ENCODE measurements around the gene KRCC1. TPM values are rescaled to one million over a fixed set of nuclear protein-coding genes. Genes with fewer than 3 reads are reported as not detected.

Gene KRCC1
- total and polyA plus RNA-seq, 9 of the 15 experiments (the other 6 are each of a cell fraction or from before 2014, with no cell fraction given) = 1.9 to 6.0 (median 2.2) TPM

- TF ChIP-seq RERE (CRISPR knock-in tag; IDR thresholded peaks at IDR 0.05; ENCODE audit: borderline replicate concordance) (no peak), TRIM24 (IDR thresholded peaks at IDR 0.05) (peak; percentile 49 to 76; a peak in 3 of 4 replicates), DEAF1 (CRISPR knock-in tag; IDR thresholded peaks at IDR 0.05) (no peak), RFX1 (IDR thresholded peaks at IDR 0.05) (no peak), CREB1 (IDR thresholded peaks at IDR 0.05) (no peak), CREB1 (CRISPR knock-in tag; IDR thresholded peaks at IDR 0.05) (no peak), ZBTB2 (IDR thresholded peaks at IDR 0.05) (0 out of 2 replicates have a peak, but pooled peaks have one; percentile 64), ZNF316 (IDR thresholded peaks at IDR 0.05) (peak; percentile 87), PHF21A (IDR thresholded peaks at IDR 0.05; ENCODE audit: borderline replicate concordance, low read depth) (no peak)
These were observed 1.9 kb upstream of the KRCC1 start (continued) for GRCh38 chr2:88057437-88057844.
